Subcutaneous adipose tissue (tissue), 4 donors: ENCODE results near the gene PTPRN2. TPM values are rescaled to one million over a fixed set of nuclear protein-coding genes. Genes with fewer than 3 reads are reported as not detected.

Source experiments
- CTCF ChIP-seq: fragments of 450-650 bp; IDR thresholded peaks from one replicate; pipeline ENCODE4 v1.5.1; 2016; ENCODE audit warnings: low read depth, mild to moderate bottlenecking, control low read depth, antibody characterized with exemption, moderate library complexity
- total RNA-seq, 4 donors: library from RNA; depleted of rRNA; stranded (reverse); fragments of >200 nt; gene quantifications; one replicate each; pipeline ENCODE4 v1.1.0, GENCODE V29; 2016

Gene PTPRN2
- total RNA-seq, 4 donors from 2014 or later = 2.0 to 4.6 (median 3.7) TPM

- no peak for TF ChIP-seq CTCF
Observed at GRCh38 chr7:157801971-157802675, 785.5 kb downstream of the PTPRN2 start.

GRCh38 chr7:157801113-157801512 lies 786.5 kb downstream of the PTPRN2 start:
- TF ChIP-seq CTCF = no peak

- no peak for TF ChIP-seq CTCF
Observed at GRCh38 chr7:157800281-157800680, 787.3 kb downstream of the PTPRN2 start.

GRCh38 chr7:157799076-157799685 lies 788.4 kb downstream of the PTPRN2 start:
- TF ChIP-seq CTCF = no peak

- no peak for TF ChIP-seq CTCF
Observed at GRCh38 chr7:157797361-157797760, 790.3 kb downstream of the PTPRN2 start.

- no peak for TF ChIP-seq CTCF
Observed at GRCh38 chr7:157796846-157797245, 790.8 kb downstream of the PTPRN2 start.

GRCh38 chr7:157795643-157796042 lies 792.0 kb downstream of the PTPRN2 start:
- no peak for TF ChIP-seq CTCF
